ENCODE data around the gene KLHL22. TPM values are rescaled to one million over a fixed set of nuclear protein-coding genes. Genes with fewer than 3 reads are reported as not detected.

The KLHL22 gene
- total and polyA plus RNA-seq, 2 of the 8 experiments (the other 6 are each of a cell fraction or from before 2014, with no cell fraction given) = 9.4 to 16.2 TPM

DNA sequence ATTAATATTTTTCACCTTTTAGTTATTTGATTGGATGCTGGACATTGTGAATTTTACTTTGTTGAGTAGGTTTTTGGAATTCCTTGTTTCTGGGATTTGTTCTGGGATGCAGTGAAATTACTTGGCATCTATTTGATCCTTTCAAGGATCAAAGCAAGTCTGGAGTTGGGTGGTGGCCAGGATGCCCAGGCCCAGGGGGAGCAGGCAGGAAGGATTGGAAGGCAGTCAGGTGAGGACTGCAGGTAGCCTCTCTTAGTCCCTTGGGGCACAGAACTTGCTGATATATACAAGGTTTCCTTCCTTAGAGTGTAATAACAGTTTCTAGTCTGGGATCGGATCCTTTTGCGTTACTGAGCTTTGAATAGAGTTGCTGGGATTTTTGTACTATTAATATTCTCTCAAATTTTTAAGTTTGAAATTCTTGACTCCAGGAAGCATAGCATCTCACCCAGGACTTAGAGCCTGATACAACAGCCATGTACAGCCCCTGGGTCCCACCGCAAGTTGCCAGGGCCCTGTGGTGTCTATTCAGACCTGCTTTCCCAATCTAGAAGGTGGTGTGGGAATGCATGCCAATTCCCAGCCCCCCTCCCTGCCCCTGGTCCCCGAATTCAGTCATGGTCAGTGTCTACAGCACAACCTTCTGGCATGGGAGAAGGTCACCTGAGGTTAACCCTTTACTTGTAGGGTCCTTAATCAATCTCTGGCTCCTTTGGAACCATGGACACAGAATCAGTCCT is 95.6 kb downstream of the KLHL22 start:
- Histone ChIP-seq H3K27me3 (replicated peaks in 1 of 4; ENCODE audit: control insufficient read depth in 3 of 4, extremely low read depth in 1 of 4, insufficient read depth in 3 of 4, low read length in 3 of 4) (no peaks in the 10 kb centered on the region), H3K9me3 (ENCODE audit: insufficient read depth in 2 of 2, low read depth in 1 of 2, low read length in 1 of 2) (no peaks in the 10 kb centered on the region), H3K4ac (replicated peaks; ENCODE audit: insufficient read length, low read depth, low read length) (no peak overlapping the region), H3K27ac (ENCODE audit: low read depth, low read length) (no peak overlapping the region), H3K56ac (replicated peaks; ENCODE audit: insufficient read length, low read depth, low read length) (no peak overlapping the region), H2BK5ac (ENCODE audit: low read depth, low read length) (no peak overlapping the region), H4K20me1 (replicated peaks in 1 of 2; ENCODE audit: control insufficient read depth in 1 of 2, insufficient read depth in 2 of 2, low read length in 2 of 2) (peaks cover 2 to 23% of the 10 kb centered on the region in 2 experiments), H3K18ac (ENCODE audit: extremely low read depth, low read length) (no peak overlapping the region), H3K23me2 (ENCODE audit: low read depth, low read length) (0 out of 2 replicates have a peak, but pooled peaks cover under 1% of the 10 kb centered on the region), H3K36me3 (ENCODE audit: control insufficient read depth in 2 of 4, insufficient read depth in 4 of 4, low read length in 3 of 4) (peaks cover 0 to 2% (median 0%) of the 10 kb centered on the region in 4 experiments; a peak in 5 of 8 replicates), H3K79me1 (ENCODE audit: low read depth, low read length) (peaks cover 15% of the 10 kb centered on the region), H4K91ac (replicated peaks; ENCODE audit: insufficient read length, low read length) (no peak overlapping the region), H2AFZ (ENCODE audit: low read length) (no peak overlapping the region), H4K8ac (ENCODE audit: extremely low read depth, insufficient read depth, low read length) (no peak overlapping the region), H3K4me1 (replicated peaks in 1 of 4; ENCODE audit: control insufficient read depth in 3 of 4, insufficient read depth in 4 of 4, low read length in 3 of 4) (peaks cover 0 to 5% (median 3%) of the 10 kb centered on the region in 4 experiments; a peak in 3 of 7 replicates), H2BK120ac (replicated peaks; ENCODE audit: low read depth, low read length) (no peak overlapping the region), H2AK5ac (ENCODE audit: low read depth, low read length) (no peak overlapping the region), H2BK12ac (ENCODE audit: low read depth, low read length) (no peak overlapping the region), H2BK20ac (ENCODE audit: low read length) (no peak overlapping the region), H3K79me2 (ENCODE audit: control insufficient read depth in 1 of 2, insufficient read depth in 2 of 2, low read length in 2 of 2) (peaks cover 3 to 46% of the 10 kb centered on the region in 2 experiments; a peak in 3 of 4 replicates), H3K4me2 (ENCODE audit: insufficient read depth in 1 of 2, low read depth in 2 of 2, low read length in 2 of 2) (no peak overlapping the region), H3K23ac (ENCODE audit: insufficient read length) (no peak overlapping the region), H4K5ac (ENCODE audit: insufficient read length, low read depth, low read length) (no peak overlapping the region), H3K9ac (replicated peaks in 1 of 4; ENCODE audit: extremely low read depth in 1 of 4, low read depth in 3 of 4, low read length in 3 of 4) (no peak overlapping the region), H3K4me3 (ENCODE audit: extremely low read depth in 1 of 4, insufficient read depth in 2 of 4, low read depth in 3 of 4, low read length in 4 of 4) (no peak overlapping the region), H3K14ac (ENCODE audit: insufficient read length) (no peak overlapping the region), H2BK15ac (ENCODE audit: low read length) (no peak overlapping the region)
- POLR2A ChIA-PET (ENCODE audit: partially characterized antibody) = no interaction called here
- CTCF ChIA-PET (ENCODE audit: partially characterized antibody) = interaction anchor here (1.7 kb wide), 1 partner anchor 18 kb away, joined by 4 read pairs; no protein-coding TSS in a partner anchor
- FAIRE-seq (no peak), DNase-seq (ENCODE audit: low read depth in 1 of 2, low spot score in 2 of 2) (no peak)
- 98% methylated on average over 4 of the region's 4 CpGs; no CpG with 5 or more reads in 1 of the 2 experiments for WGBS, 2 experiments (ENCODE audit: extremely low coverage in 1 of 2, insufficient coverage in 1 of 2, insufficient read length in 1 of 2, insufficient replicate concordance in 2 of 2, low coverage in 1 of 2, low lambda C conversion rate in 2 of 2, missing lambda C conversion rate in 1 of 2)
- TF ChIP-seq HDAC2 (IDR thresholded peaks at IDR 0.05; ENCODE audit: borderline replicate concordance in 1 of 2, low read depth in 2 of 2, low read length in 2 of 2) (no peak), SAP30 (IDR thresholded peaks at IDR 0.05; ENCODE audit: insufficient read depth, insufficient replicate concordance, low read length) (no peak)

Measured in H1 (cell line).